K562 (cell line): ENCODE results near the gene FBXL12. TPM values are rescaled to one million over a fixed set of nuclear protein-coding genes. Genes with fewer than 3 reads are reported as not detected.

ENCODE experiments used
- CBX3 ChIP-seq, 2 experiments: IDR thresholded peaks; 1 replicate in 1 of 2; 2 replicates in 1 of 2; pipeline ENCODE4 v1.6.1; 2012; ENCODE audit warnings: inconsistent platforms in 2 of 2, low read length in 2 of 2, borderline replicate concordance in 1 of 2, control low read depth in 1 of 2
- CEBPB ChIP-seq: fragments of 450-650 bp; IDR thresholded peaks from 2 replicates; pipeline ENCODE4 v1.6.1; 2016; ENCODE audit warnings: missing genetic modification characterization, missing compliant biosample characterization
- DNMT1 ChIP-seq: fragments of 450-650 bp; IDR thresholded peaks from 2 replicates; pipeline ENCODE4 v1.6.1; 2016; ENCODE audit warnings: antibody characterized with exemption, mild to moderate bottlenecking
- EHMT2 ChIP-seq: fragments of 450-650 bp; IDR thresholded peaks from 2 replicates; pipeline ENCODE4 v1.6.1; 2018; ENCODE audit warnings: antibody characterized with exemption
- ETV6 ChIP-seq, 3 experiments: fragments of 150-350 bp in 1 of 3; sonication (generic) in 1 of 3; formaldehyde crosslinking in 1 of 3; IDR thresholded peaks; 2 replicates each; pipeline versions ENCODE4 v1.6.1 to v1.8.0; 2014 to 2022; ENCODE audit warnings: borderline replicate concordance in 2 of 3, low read depth in 2 of 3, antibody characterized with exemption in 1 of 3, low read length in 1 of 3, mild to moderate bottlenecking in 1 of 3, missing genetic modification reagents in 1 of 3
- EWSR1 ChIP-seq: fragments of 450-650 bp; IDR thresholded peaks from 2 replicates; pipeline ENCODE4 v1.6.1; 2018; ENCODE audit warnings: borderline replicate concordance, mild to moderate bottlenecking, low read depth, moderate library complexity; ENCODE audit not compliant: partially characterized antibody
- FOXA3 ChIP-seq, 2 experiments: fragments of 450-650 bp in 1 of 2; sonication (generic) in 1 of 2; formaldehyde crosslinking; IDR thresholded peaks in 1 of 2; conservative IDR thresholded peaks in 1 of 2; 2 replicates each; pipeline versions ENCODE4 v1.4.0 to v1.8.0; 2020 to 2022; ENCODE audit warnings: mild to moderate bottlenecking in 2 of 2, missing genetic modification reagents in 1 of 2
- GABPA ChIP-seq: fragments of 200-800 bp; sonication (Bioruptor generic); conservative IDR thresholded peaks from 2 replicates; pipeline ENCODE4 v1.6.1; 2016; ENCODE audit warnings: low read depth, missing genetic modification characterization, missing compliant biosample characterization
- HCFC1 ChIP-seq: IDR thresholded peaks from 2 replicates; pipeline ENCODE4 v1.6.1; 2012; ENCODE audit warnings: low read depth, low read length, improper control_type of control experiment
- NR3C1 ChIP-seq: sonication (generic); formaldehyde crosslinking; IDR thresholded peaks from 2 replicates; pipeline ENCODE4 v1.8.1; 2022; ENCODE audit warnings: missing genetic modification reagents
- POLR3A ChIP-seq: IDR thresholded peaks from 2 replicates; pipeline ENCODE4 v1.6.1; 2011; ENCODE audit warnings: borderline replicate concordance, mild to moderate bottlenecking, moderate library complexity; ENCODE audit not compliant: insufficient read length, insufficient read depth; ENCODE audit errors: extremely low read depth
- PTBP1 ChIP-seq: fragments of 200-400 bp; formaldehyde crosslinking; IDR thresholded peaks from 2 replicates; pipeline ENCODE4 v1.6.1; 2017; ENCODE audit warnings: low read depth, low read length
- PTTG1 ChIP-seq: fragments of 450-650 bp; IDR thresholded peaks from 2 replicates; pipeline ENCODE4 v1.6.1; 2016; ENCODE audit warnings: low read depth, mild to moderate bottlenecking, missing genetic modification characterization, missing compliant biosample characterization
- RBFOX2 ChIP-seq: fragments of 200-400 bp; formaldehyde crosslinking; IDR thresholded peaks from 2 replicates; pipeline ENCODE4 v1.6.1; 2017; ENCODE audit warnings: low read depth, mild to moderate bottlenecking, low read length, moderate library complexity
- RBM15 ChIP-seq: fragments of 200-400 bp; formaldehyde crosslinking; IDR thresholded peaks from 2 replicates; pipeline ENCODE4 v1.6.1; 2018; ENCODE audit warnings: mild to moderate bottlenecking, low read length, moderate library complexity; ENCODE audit not compliant: insufficient read depth
- ZC3H11A ChIP-seq: IDR thresholded peaks from 2 replicates; pipeline ENCODE4 v1.6.1; 2012; ENCODE audit warnings: low read depth, low read length, improper control_type of control experiment
- ZNF12 ChIP-seq: sonication (generic); formaldehyde crosslinking; IDR thresholded peaks from 2 replicates; pipeline ENCODE4 v1.4.0; 2020; ENCODE audit warnings: mild to moderate bottlenecking, missing genetic modification reagents
- ZNF23 ChIP-seq: fragments of 250-450 bp; sonication (Bioruptor Pico); IDR thresholded peaks from 2 replicates; pipeline ENCODE4 v1.4.0; 2020; ENCODE audit warnings: mild to moderate bottlenecking
- ZNF445 ChIP-seq: fragments of 250-450 bp; sonication (Bioruptor Pico); IDR thresholded peaks from 2 replicates; pipeline ENCODE4 v1.4.0; 2020; ENCODE audit warnings: low read depth, mild to moderate bottlenecking, moderate library complexity
- polyA plus RNA-seq, 8 experiments: library from polyadenylated mRNA; depleted of rRNA in 4 of 8; stranded (reverse) in 5 of 8; unstranded in 3 of 8; fragments of >200 nt; fragmentation: Nextera tagmentation in 2 of 8; fragmentation: Illumina TruSeq in 1 of 8; extraction: Ambion mirVana in 2 of 8; extraction: Trizol in 1 of 8; gene quantifications; 2 replicates each; pipeline versions ENCODE4 v1.2.1 to v1.2.3, GENCODE V29; 2011 to 2014; ENCODE audit warnings: inconsistent platforms in 1 of 8, missing spikeins in 1 of 8
- total RNA-seq, 7 experiments: library from RNA; depleted of rRNA in 6 of 7; stranded (reverse); fragments of >200 nt in 6 of 7; fragmentation: Illumina TruSeq in 2 of 7; extraction: Trizol in 2 of 7; gene quantifications; 2 replicates each; pipeline versions ENCODE4 v1.2.1 to v1.2.3, GENCODE V29; 2011 to 2021; ENCODE audit warnings: low replicate concordance in 1 of 7
- TF ChIP-seq, protein P1 (sequence below): fragments of 450-650 bp; formaldehyde crosslinking; IDR thresholded peaks from 2 replicates; pipeline ENCODE4 v1.4.0; 2022; ENCODE audit warnings: missing genetic modification characterization
- TF ChIP-seq, protein P2 (sequence below): fragments of 200-800 bp; sonication (Bioruptor generic); IDR thresholded peaks from 2 replicates; pipeline ENCODE4 v1.6.1; 2017; ENCODE audit warnings: missing genetic modification characterization, missing compliant biosample characterization
- TF ChIP-seq, protein P3 (sequence below): fragments of 450-650 bp; formaldehyde crosslinking; conservative IDR thresholded peaks from 2 replicates; pipeline ENCODE4 v1.4.0; 2022; ENCODE audit warnings: mild to moderate bottlenecking, missing genetic modification characterization

The FBXL12 gene
- total and polyA plus RNA-seq, 9 of the 15 experiments (the other 6 are each of a cell fraction or from before 2014, with no cell fraction given) = 2.7 to 40.5 (median 26.5) TPM

DNA sequence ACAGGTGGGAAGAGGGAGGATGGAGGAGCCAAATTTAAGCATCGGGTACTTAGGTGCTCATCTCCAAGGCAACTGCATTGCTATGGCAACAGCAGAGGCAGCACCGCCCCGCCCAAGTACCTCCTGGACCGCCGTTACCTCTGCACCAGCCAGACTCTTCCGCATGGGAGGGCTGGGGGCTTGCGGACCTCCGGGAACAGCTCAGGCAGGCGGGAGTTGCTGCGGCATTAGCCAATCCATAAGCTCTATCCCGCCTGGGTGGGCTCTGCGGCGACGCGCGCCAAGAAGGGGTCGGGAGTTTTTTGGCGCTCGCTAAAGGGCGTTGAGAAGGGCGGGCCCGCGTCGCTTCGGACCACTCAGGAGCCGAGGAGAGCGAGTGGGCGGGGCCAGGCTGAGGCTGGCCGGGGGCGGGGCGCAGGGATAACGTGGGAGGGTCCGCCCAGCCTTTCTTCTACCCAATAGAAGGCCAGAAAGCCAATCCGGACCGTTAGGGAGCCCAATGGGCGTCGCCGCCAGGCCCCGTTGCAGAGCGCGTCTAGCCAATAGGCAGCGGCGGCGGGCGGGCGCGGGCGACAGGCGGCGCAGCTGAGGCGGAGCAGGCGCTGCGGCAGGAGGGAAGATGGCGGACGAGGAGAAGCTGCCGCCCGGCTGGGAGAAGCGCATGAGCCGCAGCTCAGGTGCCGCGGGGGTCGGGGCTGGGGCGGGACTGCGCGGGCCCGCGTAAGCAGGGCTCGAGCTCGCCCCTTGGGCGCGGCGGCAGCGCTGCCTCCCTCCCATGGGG, 16.0 kb upstream of the FBXL12 start, which contains the start of gene PIN1 (continued):
- TF ChIP-seq RBM15 = no peak
- TF ChIP-seq ZNF445 (CRISPR knock-in tag) = no peak
- TF ChIP-seq ZC3H11A = no peak
- no peak for TF ChIP-seq PTTG1
- TF ChIP-seq GABPA (tag) = no peak
- TF ChIP-seq, protein P1, sequence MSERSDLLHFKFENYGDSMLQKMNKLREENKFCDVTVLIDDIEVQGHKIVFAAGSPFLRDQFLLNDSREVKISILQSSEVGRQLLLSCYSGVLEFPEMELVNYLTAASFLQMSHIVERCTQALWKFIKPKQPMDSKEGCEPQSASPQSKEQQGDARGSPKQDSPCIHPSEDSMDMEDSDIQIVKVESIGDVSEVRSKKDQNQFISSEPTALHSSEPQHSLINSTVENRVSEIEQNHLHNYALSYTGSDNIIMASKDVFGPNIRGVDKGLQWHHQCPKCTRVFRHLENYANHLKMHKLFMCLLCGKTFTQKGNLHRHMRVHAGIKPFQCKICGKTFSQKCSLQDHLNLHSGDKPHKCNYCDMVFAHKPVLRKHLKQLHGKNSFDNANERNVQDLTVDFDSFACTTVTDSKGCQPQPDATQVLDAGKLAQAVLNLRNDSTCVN = no peak
- peak; percentile 86 for TF ChIP-seq RBFOX2
- TF ChIP-seq EHMT2 = no peak
- TF ChIP-seq ETV6 (IDR thresholded peaks at IDR 0.05; ENCODE audit: borderline replicate concordance in 1 of 2, low read depth in 2 of 2, low read length in 1 of 2) = no peak
- TF ChIP-seq ETV6 (CRISPR knock-in tag; IDR thresholded peaks at IDR 0.05; ENCODE audit: borderline replicate concordance) = no peak
- TF ChIP-seq CBX3 (IDR thresholded peaks at IDR 0.05; ENCODE audit: borderline replicate concordance in 1 of 2, low read length in 2 of 2) = no peak; a peak in 1 of 3 replicates
- peak; percentile 51 for TF ChIP-seq HCFC1
- TF ChIP-seq FOXA3 (CRISPR knock-in tag; conservative IDR thresholded peaks at IDR 0.05 in 1 of 2, IDR thresholded peaks at IDR 0.05 in 1 of 2) = peak in 1 of 2 experiments; percentile 64; a peak in 1 of 4 replicates
- no peak for TF ChIP-seq PTBP1
- TF ChIP-seq ZNF23 (CRISPR knock-in tag) = no peak
- TF ChIP-seq CEBPB (tag) = no peak
- TF ChIP-seq, protein P2, sequence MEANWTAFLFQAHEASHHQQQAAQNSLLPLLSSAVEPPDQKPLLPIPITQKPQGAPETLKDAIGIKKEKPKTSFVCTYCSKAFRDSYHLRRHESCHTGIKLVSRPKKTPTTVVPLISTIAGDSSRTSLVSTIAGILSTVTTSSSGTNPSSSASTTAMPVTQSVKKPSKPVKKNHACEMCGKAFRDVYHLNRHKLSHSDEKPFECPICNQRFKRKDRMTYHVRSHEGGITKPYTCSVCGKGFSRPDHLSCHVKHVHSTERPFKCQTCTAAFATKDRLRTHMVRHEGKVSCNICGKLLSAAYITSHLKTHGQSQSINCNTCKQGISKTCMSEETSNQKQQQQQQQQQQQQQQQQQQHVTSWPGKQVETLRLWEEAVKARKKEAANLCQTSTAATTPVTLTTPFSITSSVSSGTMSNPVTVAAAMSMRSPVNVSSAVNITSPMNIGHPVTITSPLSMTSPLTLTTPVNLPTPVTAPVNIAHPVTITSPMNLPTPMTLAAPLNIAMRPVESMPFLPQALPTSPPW (CRISPR knock-in tag) = peak; percentile 71
- TF ChIP-seq ZNF12 (CRISPR knock-in tag) = no peak
- TF ChIP-seq DNMT1 = no peak; the same call in 1 of the 2 replicates
- TF ChIP-seq, protein P3, sequence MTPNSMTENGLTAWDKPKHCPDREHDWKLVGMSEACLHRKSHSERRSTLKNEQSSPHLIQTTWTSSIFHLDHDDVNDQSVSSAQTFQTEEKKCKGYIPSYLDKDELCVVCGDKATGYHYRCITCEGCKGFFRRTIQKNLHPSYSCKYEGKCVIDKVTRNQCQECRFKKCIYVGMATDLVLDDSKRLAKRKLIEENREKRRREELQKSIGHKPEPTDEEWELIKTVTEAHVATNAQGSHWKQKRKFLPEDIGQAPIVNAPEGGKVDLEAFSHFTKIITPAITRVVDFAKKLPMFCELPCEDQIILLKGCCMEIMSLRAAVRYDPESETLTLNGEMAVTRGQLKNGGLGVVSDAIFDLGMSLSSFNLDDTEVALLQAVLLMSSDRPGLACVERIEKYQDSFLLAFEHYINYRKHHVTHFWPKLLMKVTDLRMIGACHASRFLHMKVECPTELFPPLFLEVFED (CRISPR knock-in tag) = no peak
- TF ChIP-seq POLR3A = no peak
- no peak for TF ChIP-seq NR3C1 (CRISPR knock-in tag)
- no peak for TF ChIP-seq EWSR1
